Measurements from ENCODE around the gene NGFR.
A peak's percentile ranks its signal among the peaks of the same experiment; 100 is the strongest.

NGFR gene

GRCh38 chr17:49494986-49495841 lies at the start of gene NGFR:
NGFR (plus strand) TSS chr17:49495293; CDS start chr17:49495418, 125 bp downstream.
- DNase-seq (ENCODE audit: low read depth), result no peak

GRCh38 chr17:49445591-49445990 lies 49.5 kb upstream of the NGFR start:
- DNase-seq (ENCODE audit: low read depth), result no peak

GRCh38 chr17:49447628-49448302 lies 47.3 kb upstream of the NGFR start:
- DNase-seq (ENCODE audit: low read depth), result peak; percentile 47

GRCh38 chr17:49450181-49450580 lies 44.9 kb upstream of the NGFR start:
- DNase-seq (ENCODE audit: low read depth), result no peak

GRCh38 chr17:49450735-49451134 lies 44.4 kb upstream of the NGFR start:
- no peak for DNase-seq (ENCODE audit: low read depth)

GRCh38 chr17:49452201-49452600 lies 42.9 kb upstream of the NGFR start:
- no peak for DNase-seq (ENCODE audit: low read depth)

GRCh38 chr17:49452661-49453060 lies 42.4 kb upstream of the NGFR start:
- DNase-seq (ENCODE audit: low read depth), result no peak

- DNase-seq (ENCODE audit: low read depth), result no peak
Observed at GRCh38 chr17:49454050-49454449, 41.0 kb upstream of the NGFR start.

GRCh38 chr17:49455272-49455861 lies 39.7 kb upstream of the NGFR start:
- DNase-seq (ENCODE audit: low read depth), result no peak

GRCh38 chr17:49456183-49456965 lies 38.7 kb upstream of the NGFR start:
- peak; percentile 74 for DNase-seq (ENCODE audit: low read depth)

GRCh38 chr17:49457564-49458535 lies 37.2 kb upstream of the NGFR start:
- no peak for DNase-seq (ENCODE audit: low read depth)

GRCh38 chr17:49459401-49459984 lies 35.6 kb upstream of the NGFR start:
- DNase-seq (ENCODE audit: low read depth), result no peak

- DNase-seq (ENCODE audit: low read depth), result no peak
Observed at GRCh38 chr17:49460401-49460800, 34.7 kb upstream of the NGFR start.

- no peak for DNase-seq (ENCODE audit: low read depth)
Observed at GRCh38 chr17:49461580-49461979, 33.5 kb upstream of the NGFR start.

- no peak for DNase-seq (ENCODE audit: low read depth)
Observed at GRCh38 chr17:49464049-49464448, 31.0 kb upstream of the NGFR start.

GRCh38 chr17:49465331-49465903 lies 29.7 kb upstream of the NGFR start:
- no peak for DNase-seq (ENCODE audit: low read depth)

- DNase-seq (ENCODE audit: low read depth), result no peak
Observed at GRCh38 chr17:49466436-49466835, 28.7 kb upstream of the NGFR start.

GRCh38 chr17:49467175-49467574 lies 27.9 kb upstream of the NGFR start:
- DNase-seq (ENCODE audit: low read depth), result no peak

GRCh38 chr17:49468811-49469385 lies 26.2 kb upstream of the NGFR start:
- DNase-seq (ENCODE audit: low read depth), result no peak

Data from stromal cell of bone marrow (primary cell).